Activated CD4-positive, alpha-beta T cell treated with anti-CD3 and anti-CD28 coated beads, Interleukin-2, amount 10 ng/mL, durations not matched to agents 7 days and 5 days (primary cell): Measurements from ENCODE around the gene LDB3. TPM values are rescaled to one million over a fixed set of nuclear protein-coding genes. Genes with fewer than 3 reads are reported as not detected.
A peak's percentile ranks its signal among the peaks of the same experiment; 100 is the strongest.

Experiments used
- CTCF ChIA-PET: fragments of 350-600 bp; sonication (Branson Sonifier 250); formaldehyde crosslinking; loops from one replicate; lab custom pipeline; 2021; ENCODE audit warnings: antibody characterized with exemption; lab: Charles Lee
- POLR2A ChIA-PET: fragments of 350-600 bp; sonication (Branson Sonifier 250); formaldehyde crosslinking; loops from one replicate; lab custom pipeline; 2021; ENCODE audit warnings: antibody characterized with exemption; lab: Charles Lee
- DNase-seq: peaks from one replicate; pipeline ENCODE4 v3.0.0-alpha.2; 2020
- H3K27ac Mint-ChIP-seq: one replicate; pipeline ENCODE4 v1.8.0; 2021; ENCODE audit warnings: mild to moderate bottlenecking, moderate library complexity, mixed read lengths
- H3K27me3 Mint-ChIP-seq: one replicate; pipeline ENCODE4 v1.8.0; 2021; ENCODE audit warnings: mixed read lengths
- H3K36me3 Mint-ChIP-seq: one replicate; pipeline ENCODE4 v1.8.0; 2021; ENCODE audit warnings: low read depth, mixed read lengths
- H3K4me1 Mint-ChIP-seq: one replicate; pipeline ENCODE4 v1.8.0; 2021; ENCODE audit warnings: mixed read lengths
- H3K4me3 Mint-ChIP-seq: one replicate; pipeline ENCODE4 v1.8.0; 2021; ENCODE audit warnings: mild to moderate bottlenecking, moderate library complexity, mixed read lengths
- H3K9me3 Mint-ChIP-seq: one replicate; pipeline ENCODE4 v1.8.0; 2021; ENCODE audit warnings: mixed read lengths
- total RNA-seq, 2 experiments: library from RNA; stranded (reverse); gene quantifications; one replicate each; pipeline ENCODE4 v1.2.3, GENCODE V29; 2021

The LDB3 gene
- total RNA-seq, 2 experiments from 2014 or later = 0.05 to 0.10 TPM

GRCh38 chr10:86709396-86710185 lies 41.3 kb downstream of the LDB3 start:
- no peaks in the 10 kb centered on the region for H3K36me3 Mint-ChIP-seq
- POLR2A ChIA-PET = no interaction called here

GRCh38 chr10:86710987-86711512 lies 42.7 kb downstream of the LDB3 start:
- Mint-ChIP-seq H3K4me3 (peak overlapping the region; percentile 75), H3K4me1 (peaks cover 16% of the 10 kb centered on the region), H3K9me3 (no peaks in the 10 kb centered on the region), H3K36me3 (no peaks in the 10 kb centered on the region), H3K27me3 (no peaks in the 10 kb centered on the region), H3K27ac (peak overlapping the region; percentile 97)
- ChIA-PET POLR2A (interaction anchor here (0.6 kb wide), 1 partner anchor 206 kb away, joined by 10 read pairs; no protein-coding TSS in a partner anchor), CTCF (no interaction called here)
- DNase-seq = peak; percentile 85

More at GRCh38 chr10:86709396-86710185, 41.3 kb downstream of the LDB3 start:
- H3K4me3 Mint-ChIP-seq = peak overlapping the region; percentile 53
- H3K27me3 Mint-ChIP-seq = no peaks in the 10 kb centered on the region
- peak overlapping the region; percentile 97 for H3K27ac Mint-ChIP-seq
- CTCF ChIA-PET = interaction anchor here (0.9 to 1.0 kb wide), 2 partner anchors 10 to 150 kb away, joined by 3 to 4 read pairs; no protein-coding TSS in a partner anchor
- H3K9me3 Mint-ChIP-seq = no peaks in the 10 kb centered on the region
- H3K4me1 Mint-ChIP-seq = peaks cover 16% of the 10 kb centered on the region
- no peak for DNase-seq

GRCh38 chr10:86711513-86712316 lies 43.4 kb downstream of the LDB3 start:
- Mint-ChIP-seq H3K27ac (peak overlapping the region; percentile 92), H3K36me3 (no peaks in the 10 kb centered on the region), H3K27me3 (no peaks in the 10 kb centered on the region), H3K4me3 (peak overlapping the region; percentile 77), H3K9me3 (no peaks in the 10 kb centered on the region), H3K4me1 (peaks cover 16% of the 10 kb centered on the region)
- DNase-seq = peak; percentile 49
- ChIA-PET CTCF (no interaction called here), POLR2A (no interaction called here)

GRCh38 chr10:86712317-86712707 lies 44.0 kb downstream of the LDB3 start:
- CTCF ChIA-PET = no interaction called here
- no peaks in the 10 kb centered on the region for H3K36me3 Mint-ChIP-seq
- no peaks in the 10 kb centered on the region for H3K27me3 Mint-ChIP-seq
- H3K27ac Mint-ChIP-seq = peak overlapping the region; percentile 92
- peaks cover 16% of the 10 kb centered on the region for H3K4me1 Mint-ChIP-seq
- POLR2A ChIA-PET = no interaction called here
- H3K4me3 Mint-ChIP-seq = peak overlapping the region; percentile 77
- DNase-seq = peak; percentile 14
- no peaks in the 10 kb centered on the region for H3K9me3 Mint-ChIP-seq

GRCh38 chr10:86715156-86715795 lies 47.0 kb downstream of the LDB3 start:
- Mint-ChIP-seq H3K4me1 (peaks cover 13% of the 10 kb centered on the region), H3K9me3 (no peaks in the 10 kb centered on the region), H3K27ac (no peak overlapping the region), H3K36me3 (no peaks in the 10 kb centered on the region), H3K27me3 (peaks cover 5% of the 10 kb centered on the region), H3K4me3 (no peak overlapping the region)
- CTCF ChIA-PET = interaction anchor here (1.0 to 1.5 kb wide), 3 partner anchors 21 to 38 kb away, joined by 3 to 4 read pairs (median 3); no protein-coding TSS in a partner anchor
- DNase-seq = no peak
- POLR2A ChIA-PET = no interaction called here

- ChIA-PET POLR2A (no interaction called here), CTCF (interaction anchor here (1.0 to 1.1 kb wide), 2 partner anchors 30 to 37 kb away, joined by 3 read pairs; no protein-coding TSS in a partner anchor)
- Mint-ChIP-seq H3K4me3 (no peak overlapping the region), H3K4me1 (peaks cover 9% of the 10 kb centered on the region), H3K27ac (peak overlapping the region; percentile 13), H3K27me3 (peaks cover 9% of the 10 kb centered on the region), H3K36me3 (no peaks in the 10 kb centered on the region), H3K9me3 (no peaks in the 10 kb centered on the region)
- DNase-seq = no peak
These were observed 47.5 kb downstream of the LDB3 start for GRCh38 chr10:86715836-86716235.

GRCh38 chr10:86716466-86716865 lies 48.2 kb downstream of the LDB3 start:
- H3K27me3 Mint-ChIP-seq = peaks cover 9% of the 10 kb centered on the region
- no peak for DNase-seq
- peaks cover 7% of the 10 kb centered on the region for H3K4me1 Mint-ChIP-seq
- no peak overlapping the region for H3K4me3 Mint-ChIP-seq
- no peaks in the 10 kb centered on the region for H3K9me3 Mint-ChIP-seq
- H3K36me3 Mint-ChIP-seq = no peaks in the 10 kb centered on the region
- ChIA-PET POLR2A (no interaction called here), CTCF (no interaction called here)
- H3K27ac Mint-ChIP-seq = no peak overlapping the region

- Mint-ChIP-seq H3K27ac (no peak overlapping the region), H3K27me3 (peaks cover 12% of the 10 kb centered on the region), H3K36me3 (no peaks in the 10 kb centered on the region), H3K4me3 (no peak overlapping the region), H3K4me1 (peaks cover 9% of the 10 kb centered on the region), H3K9me3 (no peaks in the 10 kb centered on the region)
- DNase-seq = no peak
- ChIA-PET POLR2A (no interaction called here), CTCF (interaction anchor here (0.5 kb wide), 1 partner anchor 220 kb away, joined by 3 read pairs; no protein-coding TSS in a partner anchor)
These were observed 50.2 kb downstream of the LDB3 start for GRCh38 chr10:86718556-86718955.

GRCh38 chr10:86721232-86721631 lies 52.9 kb downstream of the LDB3 start:
- no peaks in the 10 kb centered on the region for H3K36me3 Mint-ChIP-seq
- ChIA-PET POLR2A (no interaction called here), CTCF (no interaction called here)
- H3K4me1 Mint-ChIP-seq = peaks cover 10% of the 10 kb centered on the region
- DNase-seq = no peak
- peaks cover 17% of the 10 kb centered on the region for H3K27me3 Mint-ChIP-seq
- H3K27ac Mint-ChIP-seq = no peak overlapping the region
- H3K4me3 Mint-ChIP-seq = no peak overlapping the region
- no peaks in the 10 kb centered on the region for H3K9me3 Mint-ChIP-seq

- peaks cover 10% of the 10 kb centered on the region for H3K4me1 Mint-ChIP-seq
- peaks cover 17% of the 10 kb centered on the region for H3K27me3 Mint-ChIP-seq
- ChIA-PET POLR2A (no interaction called here), CTCF (no interaction called here)
- no peaks in the 10 kb centered on the region for H3K36me3 Mint-ChIP-seq
- no peaks in the 10 kb centered on the region for H3K9me3 Mint-ChIP-seq
- DNase-seq = peak; percentile 32
- no peak overlapping the region for H3K27ac Mint-ChIP-seq
- no peak overlapping the region for H3K4me3 Mint-ChIP-seq
These were observed 54.7 kb downstream of the LDB3 start for GRCh38 chr10:86723009-86723408.

GRCh38 chr10:86724445-86724844 lies 56.1 kb downstream of the LDB3 start:
- no peak overlapping the region for H3K4me3 Mint-ChIP-seq
- peaks cover 17% of the 10 kb centered on the region for H3K27me3 Mint-ChIP-seq
- no peak overlapping the region for H3K27ac Mint-ChIP-seq
- H3K4me1 Mint-ChIP-seq = peaks cover 10% of the 10 kb centered on the region
- ChIA-PET CTCF (interaction anchor here (0.6 kb wide), 1 partner anchor 20 kb away, joined by 3 read pairs; no protein-coding TSS in a partner anchor), POLR2A (no interaction called here)
- DNase-seq = no peak
- H3K9me3 Mint-ChIP-seq = no peaks in the 10 kb centered on the region
- H3K36me3 Mint-ChIP-seq = no peaks in the 10 kb centered on the region

- Mint-ChIP-seq H3K4me3 (no peak overlapping the region), H3K36me3 (no peaks in the 10 kb centered on the region), H3K9me3 (no peaks in the 10 kb centered on the region), H3K27me3 (peaks cover 8% of the 10 kb centered on the region), H3K4me1 (peaks cover 10% of the 10 kb centered on the region), H3K27ac (no peak overlapping the region)
- ChIA-PET POLR2A (no interaction called here), CTCF (interaction anchor here (0.9 kb wide), 1 partner anchor 32 kb away, joined by 4 read pairs; no protein-coding TSS in a partner anchor)
- DNase-seq = no peak
These were observed 57.8 kb downstream of the LDB3 start for GRCh38 chr10:86725980-86726676.
